Measurements from ENCODE around the gene PRKG2. TPM values are rescaled to one million over a fixed set of nuclear protein-coding genes. Genes with fewer than 3 reads are reported as not detected.

The PRKG2 gene, protein sequence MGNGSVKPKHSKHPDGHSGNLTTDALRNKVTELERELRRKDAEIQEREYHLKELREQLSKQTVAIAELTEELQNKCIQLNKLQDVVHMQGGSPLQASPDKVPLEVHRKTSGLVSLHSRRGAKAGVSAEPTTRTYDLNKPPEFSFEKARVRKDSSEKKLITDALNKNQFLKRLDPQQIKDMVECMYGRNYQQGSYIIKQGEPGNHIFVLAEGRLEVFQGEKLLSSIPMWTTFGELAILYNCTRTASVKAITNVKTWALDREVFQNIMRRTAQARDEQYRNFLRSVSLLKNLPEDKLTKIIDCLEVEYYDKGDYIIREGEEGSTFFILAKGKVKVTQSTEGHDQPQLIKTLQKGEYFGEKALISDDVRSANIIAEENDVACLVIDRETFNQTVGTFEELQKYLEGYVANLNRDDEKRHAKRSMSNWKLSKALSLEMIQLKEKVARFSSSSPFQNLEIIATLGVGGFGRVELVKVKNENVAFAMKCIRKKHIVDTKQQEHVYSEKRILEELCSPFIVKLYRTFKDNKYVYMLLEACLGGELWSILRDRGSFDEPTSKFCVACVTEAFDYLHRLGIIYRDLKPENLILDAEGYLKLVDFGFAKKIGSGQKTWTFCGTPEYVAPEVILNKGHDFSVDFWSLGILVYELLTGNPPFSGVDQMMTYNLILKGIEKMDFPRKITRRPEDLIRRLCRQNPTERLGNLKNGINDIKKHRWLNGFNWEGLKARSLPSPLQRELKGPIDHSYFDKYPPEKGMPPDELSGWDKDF
- 0.76 TPM for total RNA-seq

DNA sequence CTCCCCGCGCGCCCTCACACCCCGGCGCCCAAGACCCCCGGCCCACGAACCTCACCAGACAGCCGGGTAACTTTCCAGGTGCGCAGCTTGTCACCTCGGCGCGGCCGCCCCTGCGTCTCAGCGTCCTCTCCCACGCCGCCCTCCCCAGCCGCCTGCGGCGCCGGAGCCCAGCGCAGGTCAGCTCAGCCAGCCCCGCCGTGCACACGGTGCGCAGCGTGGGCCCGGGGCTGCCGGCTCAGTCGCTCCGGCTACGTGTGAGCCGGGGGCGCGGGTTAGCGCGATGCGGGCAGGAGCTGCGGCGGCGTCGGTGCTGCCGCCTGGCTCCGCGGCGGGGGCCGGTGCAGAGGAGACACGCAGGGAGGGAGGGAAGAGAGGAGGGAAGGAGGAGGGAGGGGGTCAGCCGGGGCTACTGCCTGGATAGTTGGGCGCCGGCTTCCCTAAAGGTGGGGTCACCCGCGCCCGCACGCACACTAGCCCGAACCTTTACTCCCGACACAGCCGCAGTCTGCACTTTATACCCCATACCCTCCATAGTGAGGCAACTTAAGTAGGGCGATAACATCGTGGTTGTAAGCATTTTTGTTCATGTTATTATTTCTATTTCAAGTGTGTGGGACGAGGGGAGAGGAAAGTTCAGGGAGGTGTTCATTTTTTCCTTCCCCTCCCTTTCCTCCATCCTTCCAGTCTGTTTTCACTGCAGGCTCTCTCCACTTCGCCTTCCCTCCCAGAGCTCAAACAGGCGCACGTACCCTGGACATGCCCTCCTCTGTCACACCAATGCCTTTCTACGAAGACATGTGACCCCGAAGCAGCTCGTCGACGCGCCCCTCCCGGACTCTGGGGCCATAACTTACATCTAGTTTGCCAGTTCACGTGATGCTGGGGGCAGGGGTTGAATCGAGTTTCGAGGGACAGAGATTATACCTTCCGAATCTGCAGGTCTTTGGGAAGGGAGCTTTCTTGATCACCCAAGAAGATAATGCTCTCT lies at the start of gene PRKG2:
TSS of gene PRKG2 (minus strand) at position 342 of the 988 bp plus-strand sequence. CDS start 10,175 bp downstream, outside the sequence.

Other genes starting within 250 kb of the PRKG2 start
- gene BMP3, start 184.5 kb downstream of the PRKG2 start, total RNA-seq: 12.4 TPM

Measured in metanephros (tissue), 1 donor.